GM12878 (cell line): Measurements from ENCODE around the gene PRPF6. TPM values are rescaled to one million over a fixed set of nuclear protein-coding genes. Genes with fewer than 3 reads are reported as not detected.

Source experiments
- ATAC-seq: fragments of 200-7000 bp; cut with Tn5 transposase; 3 replicates; pipeline ENCODE4 v1.9.1; 2020; ENCODE audit warnings: mild to moderate bottlenecking, moderate library complexity
- BruUV-seq: library from RNA; stranded (reverse); fragments of 400-500 nt; replicated peaks from 2 replicates; lab custom pipeline; 2021; lab: Mats Ljungman, UMichigan
- CTCF ChIA-PET: fragments of 300-600 bp; sonication (Branson Sonifier 250); formaldehyde crosslinking; extraction: SDS; loops from one replicate; lab custom pipeline; 2021; ENCODE audit warnings: inconsistent platforms; lab: Yijun Ruan, JAX
- POLR2A ChIA-PET: fragments of 350-600 bp; formaldehyde crosslinking; extraction: SDS; loops from one replicate; lab custom pipeline; 2021; ENCODE audit warnings: inconsistent platforms; lab: Charles Lee
- RAD21 ChIA-PET: fragments of 300-600 bp; sonication (Branson Sonifier 250); formaldehyde crosslinking; loops from one replicate; lab custom pipeline; 2023; ENCODE audit warnings: antibody characterized with exemption; ENCODE audit not compliant: unreplicated experiment; lab: Charles Lee
- SMC1A ChIA-PET: fragments of 300-600 bp; sonication (Branson Sonifier 250); formaldehyde crosslinking; loops from one replicate; lab custom pipeline; 2023; ENCODE audit not compliant: unreplicated experiment, uncharacterized antibody; lab: Charles Lee
- DNase-seq: peaks from one replicate; pipeline ENCODE4 v3.0.0-alpha.2; 2011; ENCODE audit warnings: low read depth, low spot score
- FAIRE-seq: peaks from 3 replicates; lab custom pipeline; 2011; peaks lifted over from hg19 to GRCh38; lab: Jason Lieb, UNC
- H2AFZ ChIP-seq: 2 replicates; pipeline ENCODE4 v1.6.0; 2011; ENCODE audit warnings: low read depth, low read length, control low read depth; ENCODE audit not compliant: control insufficient read depth
- H3K27ac ChIP-seq: 2 replicates; pipeline ENCODE4 v1.5.1; 2011; ENCODE audit warnings: control low read depth; ENCODE audit not compliant: control insufficient read depth, insufficient read depth
- H3K27me3 ChIP-seq, 2 experiments: replicated peaks in 1 of 2; 2 replicates each; pipeline versions ENCODE4 v1.6.0 to v1.6.1; 2011; ENCODE audit warnings: low read length in 1 of 2; ENCODE audit not compliant: control insufficient read depth in 2 of 2, insufficient read depth in 2 of 2
- H3K36me3 ChIP-seq, 2 experiments: 2 replicates each; pipeline ENCODE4 v1.5.1; 2011; ENCODE audit warnings: low read length in 1 of 2; ENCODE audit not compliant: control insufficient read depth in 2 of 2, insufficient read depth in 2 of 2
- H3K4me1 ChIP-seq: 2 replicates; pipeline ENCODE4 v1.6.1; 2011; ENCODE audit warnings: mild to moderate bottlenecking, low read length, moderate library complexity, mixed read lengths; ENCODE audit not compliant: control insufficient read depth, insufficient read depth
- H3K4me2 ChIP-seq: 2 replicates; pipeline ENCODE4 v1.6.0; 2011; ENCODE audit warnings: control low read depth; ENCODE audit not compliant: control insufficient read depth, insufficient read depth
- H3K4me3 ChIP-seq: fragments of 200-600 bp; sonication (generic); 2 replicates; pipeline ENCODE4 v1.5.1; 2016
- H3K79me2 ChIP-seq: 2 replicates; pipeline ENCODE4 v1.6.0; 2011; ENCODE audit warnings: low read length; ENCODE audit not compliant: control insufficient read depth, insufficient read depth
- H3K9ac ChIP-seq: 2 replicates; pipeline ENCODE4 v1.8.0; 2011; ENCODE audit warnings: low read length, control low read depth, mixed read lengths; ENCODE audit not compliant: control insufficient read depth, insufficient read depth
- H3K9me3 ChIP-seq: replicated peaks from 3 replicates; pipeline ENCODE4 v1.5.1; 2011; ENCODE audit warnings: mild to moderate bottlenecking, low read length; ENCODE audit not compliant: control insufficient read depth, insufficient read depth
- H4K20me1 ChIP-seq: 2 replicates; pipeline ENCODE4 v1.6.0; 2011; ENCODE audit not compliant: control insufficient read depth, insufficient read depth
- CUX1 ChIP-seq: IDR thresholded peaks from 2 replicates; pipeline ENCODE4 v1.6.1; 2012; ENCODE audit warnings: improper control_type of control experiment, low read depth, low read length; ENCODE audit not compliant: insufficient replicate concordance
- E2F8 ChIP-seq: fragments of 450-650 bp; IDR thresholded peaks from 2 replicates; pipeline ENCODE4 v1.6.1; 2018; ENCODE audit warnings: mild to moderate bottlenecking, low read depth, moderate library complexity; ENCODE audit not compliant: partially characterized antibody
- HDGF ChIP-seq: fragments of 450-650 bp; IDR thresholded peaks from 2 replicates; pipeline ENCODE4 v1.6.1; 2016; ENCODE audit warnings: antibody characterized with exemption
- IKZF1 ChIP-seq: fragments of 450-650 bp; conservative IDR thresholded peaks from 2 replicates; pipeline ENCODE4 v1.6.1; 2017; ENCODE audit warnings: antibody characterized with exemption, mild to moderate bottlenecking
- MTA2 ChIP-seq: fragments of 450-650 bp; IDR thresholded peaks from 2 replicates; pipeline ENCODE4 v1.6.1; 2016; ENCODE audit warnings: low read depth, mild to moderate bottlenecking, moderate library complexity
- NBN ChIP-seq: fragments of 450-650 bp; IDR thresholded peaks from 2 replicates; pipeline ENCODE4 v1.6.1; 2016
- NFIC ChIP-seq: IDR thresholded peaks from 2 replicates; pipeline ENCODE4 v1.6.1; 2012; ENCODE audit warnings: low read depth, mild to moderate bottlenecking, inconsistent platforms, low read length, moderate library complexity
- NR2C1 ChIP-seq: fragments of 450-650 bp; IDR thresholded peaks from 2 replicates; pipeline ENCODE4 v1.6.1; 2017; ENCODE audit warnings: antibody characterized with exemption, mild to moderate bottlenecking, moderate library complexity
- POLR2A ChIP-seq: IDR thresholded peaks from 2 replicates; pipeline ENCODE4 v1.6.1; 2011; ENCODE audit warnings: low read depth, mild to moderate bottlenecking, low read length
- POLR2AphosphoS2 ChIP-seq: IDR thresholded peaks from 2 replicates; pipeline ENCODE4 v1.6.1; 2011; ENCODE audit warnings: low read depth, mild to moderate bottlenecking, low read length, improper control_type of control experiment, moderate library complexity
- POLR2AphosphoS5 ChIP-seq: IDR thresholded peaks from 2 replicates; pipeline ENCODE4 v1.6.1; 2011; ENCODE audit warnings: mild to moderate bottlenecking, low read length, inconsistent platforms
- RB1 ChIP-seq: fragments of 450-650 bp; formaldehyde crosslinking; IDR thresholded peaks from 2 replicates; pipeline ENCODE4 v1.6.1; 2017; ENCODE audit warnings: mild to moderate bottlenecking, borderline replicate concordance
- RFX5 ChIP-seq: IDR thresholded peaks from 2 replicates; pipeline ENCODE4 v1.6.1; 2011; ENCODE audit warnings: low read depth, low read length, improper control_type of control experiment
- RUNX3 ChIP-seq: IDR thresholded peaks from 2 replicates; pipeline ENCODE4 v1.6.1; 2012; ENCODE audit warnings: low read length, inconsistent platforms
- ZNF274 ChIP-seq: IDR thresholded peaks from one replicate; pipeline ENCODE4 v1.8.0; 2011; ENCODE audit not compliant: insufficient read length, insufficient read depth
- WGBS: methylation state at CpG from one replicate; pipeline ENCODE4 v1.1.6; 2016; ENCODE audit warnings: low lambda C conversion rate; ENCODE audit not compliant: insufficient replicate concordance, insufficient coverage; ENCODE audit errors: missing lambda C conversion rate; 5-methylcytosine and 5-hydroxymethylcytosine counted together
- in situ Hi-C: fragments of 300-500 bp; cut with MboI; formaldehyde crosslinking; loops from 9 replicates; pipeline ENCODE4 v1.14.3; 2018; ENCODE audit warnings: mixed read lengths
- intact Hi-C: fragments of 100-400 bp; cut with micrococcal nuclease; formaldehyde crosslinking; loops from one replicate; pipeline ENCODE4 v1.14.2; 2022; ENCODE audit not compliant: unreplicated experiment
- polyA plus RNA-seq, 11 experiments: library from polyadenylated mRNA; depleted of rRNA in 4 of 11; unstranded in 6 of 11; stranded (reverse) in 5 of 11; fragments of >200 nt; fragmentation: Nextera tagmentation in 4 of 11; fragmentation: Illumina TruSeq in 1 of 11; extraction: Ambion mirVana in 4 of 11; extraction: Trizol in 1 of 11; gene quantifications; 1 replicate in 1 of 11; 2 replicates in 10 of 11; pipeline versions ENCODE4 v1.2.1 to v1.2.3, GENCODE V29; 2011 to 2016; ENCODE audit warnings: inconsistent platforms in 2 of 11, missing spikeins in 2 of 11, low read depth in 1 of 11
- total RNA-seq, 4 experiments: library from RNA; depleted of rRNA in 3 of 4; stranded (reverse); fragments of >200 nt in 3 of 4; fragmentation: Illumina TruSeq in 1 of 4; extraction: Trizol in 1 of 4; gene quantifications; 2 replicates each; pipeline versions ENCODE4 v1.2.1 to v1.2.3, GENCODE V29; 2013 to 2021

Gene PRPF6
- total and polyA plus RNA-seq, 10 of the 15 experiments (the other 5 are each of a cell fraction or from before 2014, with no cell fraction given): 5.0 to 102 (median 71.3) TPM

GRCh38 chr20:64040231-64041039 lies 59.5 kb downstream of the PRPF6 start:
- Histone ChIP-seq H3K9me3 (no peaks in the 10 kb centered on the region), H2AFZ (no peak overlapping the region), H4K20me1 (no peaks in the 10 kb centered on the region), H3K27ac (no peak overlapping the region), H3K4me1 (peaks cover 35% of the 10 kb centered on the region), H3K79me2 (peaks cover 4% of the 10 kb centered on the region), H3K9ac (peak overlapping the region; percentile 64), H3K4me2 (peak overlapping the region; percentile 90), H3K27me3 (no peaks in the 10 kb centered on the region), H3K36me3 (no peaks in the 10 kb centered on the region; a peak in 1 of 4 replicates), H3K4me3 (peak overlapping the region; percentile 64; the same call in 1 of the 2 replicates)
- RAD21 ChIA-PET: interaction anchor here (0.8 to 7.1 kb wide), 15 partner anchors 14 to 503 kb away, joined by 3 to 92 read pairs (median 4); partner anchors contain the start of genes NPBWR2, PRPF6, PTK6 and SAMD10
- 55% methylated on average over 12 of the region's 12 CpGs for WGBS
- in situ Hi-C loops (no loop called here), intact Hi-C loops (no loop called here)
- SMC1A ChIA-PET: interaction anchor here (0.6 to 6.1 kb wide), 8 partner anchors 12 to 80 kb away, joined by 3 to 52 read pairs (median 6); partner anchors contain the start of genes OPRL1, PRPF6, RGS19 and SAMD10
- BruUV-seq: no TSS peak
- FAIRE-seq (no peak), ATAC-seq (no peak), DNase-seq (no peak)
- POLR2A ChIA-PET: interaction anchor here (0.5 to 7.2 kb wide), 13 partner anchors 13 to 503 kb away, joined by 3 to 63 read pairs (median 6); partner anchors contain the start of genes OPRL1, PRPF6, PTK6 and RGS19
- CTCF ChIA-PET: interaction anchor here (0.5 to 9.1 kb wide), 21 partner anchors 16 to 502 kb away, joined by 3 to 108 read pairs (median 4); partner anchors contain the start of genes NPBWR2, OPRL1, PRPF6 and RGS19
- TF ChIP-seq E2F8 (no peak), HDGF (0 out of 2 replicates have a peak, but pooled peaks have one; percentile 20), POLR2AphosphoS2 (peak; percentile 68), CUX1 (no peak), ZNF274 (no peak), POLR2AphosphoS5 (peak; percentile 26; the same call in 1 of the 2 replicates), IKZF1 (no peak), NBN (no peak), RB1 (no peak), NR2C1 (no peak), POLR2A (peak; percentile 24), MTA2 (peak; percentile 4; the same call in 1 of the 2 replicates), NFIC (no peak), RUNX3 (no peak), RFX5 (no peak)
